Measurements from ENCODE around the gene NCAPD2.

DNA sequence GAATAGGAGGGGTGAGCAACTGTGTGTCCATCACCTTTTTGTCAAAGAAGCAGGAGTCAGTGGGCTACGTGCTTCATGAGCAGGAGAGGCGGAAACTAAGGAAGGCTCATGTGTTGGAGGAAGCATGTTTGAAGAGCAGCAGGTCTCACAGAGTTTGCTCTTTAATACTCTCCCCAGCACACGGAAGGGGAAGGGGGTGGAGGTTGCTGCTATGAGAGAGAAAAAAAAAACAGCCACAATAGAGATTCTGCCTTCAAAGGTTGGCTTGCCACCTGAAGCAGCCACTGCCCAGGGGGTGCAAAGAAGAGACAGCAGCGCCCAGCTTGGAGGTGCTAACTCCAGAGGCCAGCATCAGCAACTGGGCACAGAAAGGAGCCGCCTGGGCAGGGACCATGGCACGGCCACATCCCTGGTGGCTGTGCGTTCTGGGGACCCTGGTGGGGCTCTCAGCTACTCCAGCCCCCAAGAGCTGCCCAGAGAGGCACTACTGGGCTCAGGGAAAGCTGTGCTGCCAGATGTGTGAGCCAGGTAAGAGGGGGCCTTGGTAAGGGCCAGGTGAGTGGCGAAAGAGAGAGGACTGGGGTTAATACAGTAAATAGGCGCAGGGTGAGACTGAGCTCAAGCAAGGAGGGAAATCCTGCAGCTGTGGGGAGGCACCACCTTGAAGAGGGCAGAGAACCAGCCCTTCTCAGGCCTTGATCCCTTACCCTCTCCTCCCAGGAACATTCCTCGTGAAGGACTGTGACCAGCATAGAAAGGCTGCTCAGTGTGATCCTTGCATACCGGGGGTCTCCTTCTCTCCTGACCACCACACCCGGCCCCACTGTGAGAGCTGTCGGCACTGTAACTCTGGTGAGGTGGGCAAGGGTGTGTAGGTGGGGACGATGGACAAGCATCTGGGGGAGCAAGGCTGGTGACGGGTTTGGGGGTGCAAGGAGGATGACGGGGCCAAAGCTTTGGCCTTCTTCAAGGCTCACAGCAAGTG, 48.9 kb upstream of the NCAPD2 start, which contains the start of gene CD27:
- no peak for TF ChIP-seq POLR2A (IDR thresholded peaks at IDR 0.05)
- TF ChIP-seq, protein P1, sequence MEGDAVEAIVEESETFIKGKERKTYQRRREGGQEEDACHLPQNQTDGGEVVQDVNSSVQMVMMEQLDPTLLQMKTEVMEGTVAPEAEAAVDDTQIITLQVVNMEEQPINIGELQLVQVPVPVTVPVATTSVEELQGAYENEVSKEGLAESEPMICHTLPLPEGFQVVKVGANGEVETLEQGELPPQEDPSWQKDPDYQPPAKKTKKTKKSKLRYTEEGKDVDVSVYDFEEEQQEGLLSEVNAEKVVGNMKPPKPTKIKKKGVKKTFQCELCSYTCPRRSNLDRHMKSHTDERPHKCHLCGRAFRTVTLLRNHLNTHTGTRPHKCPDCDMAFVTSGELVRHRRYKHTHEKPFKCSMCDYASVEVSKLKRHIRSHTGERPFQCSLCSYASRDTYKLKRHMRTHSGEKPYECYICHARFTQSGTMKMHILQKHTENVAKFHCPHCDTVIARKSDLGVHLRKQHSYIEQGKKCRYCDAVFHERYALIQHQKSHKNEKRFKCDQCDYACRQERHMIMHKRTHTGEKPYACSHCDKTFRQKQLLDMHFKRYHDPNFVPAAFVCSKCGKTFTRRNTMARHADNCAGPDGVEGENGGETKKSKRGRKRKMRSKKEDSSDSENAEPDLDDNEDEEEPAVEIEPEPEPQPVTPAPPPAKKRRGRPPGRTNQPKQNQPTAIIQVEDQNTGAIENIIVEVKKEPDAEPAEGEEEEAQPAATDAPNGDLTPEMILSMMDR (IDR thresholded peaks at IDR 0.05), result no peak
